Measurements from ENCODE around the gene KRT8.
"Not testable (repeated sequence)": the region's sequence is repeated elsewhere in the genome, so short reads cannot be mapped to it uniquely, and the experiment has no call there.

The KRT8 gene

DNA sequence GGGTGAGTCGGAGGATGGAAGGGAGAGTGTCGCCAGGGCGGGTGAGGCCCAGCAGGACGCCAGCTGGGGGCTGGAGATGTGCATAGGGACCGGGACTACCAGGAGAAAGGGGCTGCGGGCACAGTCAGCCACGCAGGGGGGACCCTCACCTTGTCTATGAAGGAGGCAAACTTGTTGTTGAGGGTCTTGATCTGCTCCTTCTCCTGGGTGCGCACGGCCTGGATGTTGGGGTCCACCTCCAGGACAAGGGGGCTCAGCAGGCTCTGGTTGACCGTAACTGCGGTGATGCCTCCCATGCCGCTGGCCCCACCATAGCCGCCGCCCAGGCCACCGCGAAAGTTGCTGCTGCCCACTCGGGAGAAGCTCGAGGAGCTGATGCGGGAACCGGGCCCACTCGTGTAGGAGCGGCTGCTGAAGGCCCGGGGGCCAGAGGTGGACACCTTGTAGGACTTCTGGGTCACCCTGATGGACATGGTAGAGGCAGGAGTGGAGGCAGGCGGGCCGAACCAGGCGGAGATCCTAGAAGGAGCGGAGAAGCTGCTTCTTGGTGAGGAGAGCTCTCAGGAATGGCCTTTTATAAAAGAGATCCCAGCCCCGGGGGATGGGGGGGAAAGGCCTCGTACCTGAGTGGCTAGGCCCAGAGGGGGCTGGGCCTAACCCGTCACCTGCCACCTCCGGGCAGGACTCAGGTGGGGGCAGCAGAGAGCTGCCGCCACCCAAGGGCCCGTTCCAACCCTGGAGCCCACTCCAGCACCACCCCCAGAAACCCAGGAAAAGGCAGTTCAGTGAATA, at the start of gene KRT8:
KRT8 (minus strand) TSS at position 568 of the 792 bp plus-strand sequence; CDS start at position 473, 95 bp downstream.
- DNase-seq: not testable (repeated sequence)

DNA sequence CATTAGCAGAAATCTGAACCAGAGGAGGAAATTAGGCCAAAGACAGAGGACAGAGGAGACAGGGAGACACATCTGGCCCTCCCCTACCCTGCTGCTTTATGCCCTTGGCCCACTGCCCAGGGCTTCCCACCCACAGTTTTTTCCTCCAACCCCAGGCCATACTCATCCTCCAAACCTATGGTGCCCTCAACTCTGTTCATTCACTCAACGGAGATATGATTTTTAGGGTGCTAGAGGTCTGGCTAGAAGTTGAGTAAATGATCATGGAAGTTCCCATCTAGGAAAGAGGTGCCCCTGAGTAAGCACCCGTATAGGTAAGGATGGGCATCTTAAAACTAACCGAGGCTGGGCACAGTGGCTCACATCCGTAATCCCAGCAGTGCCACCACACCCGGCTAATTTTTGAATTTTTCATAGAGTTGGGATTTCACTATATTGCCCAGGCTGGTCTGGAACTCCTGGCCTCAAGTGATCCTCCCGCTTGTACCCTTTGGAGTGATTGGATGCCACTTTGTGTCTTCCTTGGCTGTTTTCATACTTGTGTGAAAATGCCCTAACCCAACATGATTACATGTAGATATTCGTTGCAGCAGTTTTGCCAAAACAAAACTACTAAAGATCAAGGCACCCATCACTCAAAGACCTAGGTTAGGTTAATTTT, 48.4 kb upstream of the KRT8 start:
- DNase-seq: no peak

DNA sequence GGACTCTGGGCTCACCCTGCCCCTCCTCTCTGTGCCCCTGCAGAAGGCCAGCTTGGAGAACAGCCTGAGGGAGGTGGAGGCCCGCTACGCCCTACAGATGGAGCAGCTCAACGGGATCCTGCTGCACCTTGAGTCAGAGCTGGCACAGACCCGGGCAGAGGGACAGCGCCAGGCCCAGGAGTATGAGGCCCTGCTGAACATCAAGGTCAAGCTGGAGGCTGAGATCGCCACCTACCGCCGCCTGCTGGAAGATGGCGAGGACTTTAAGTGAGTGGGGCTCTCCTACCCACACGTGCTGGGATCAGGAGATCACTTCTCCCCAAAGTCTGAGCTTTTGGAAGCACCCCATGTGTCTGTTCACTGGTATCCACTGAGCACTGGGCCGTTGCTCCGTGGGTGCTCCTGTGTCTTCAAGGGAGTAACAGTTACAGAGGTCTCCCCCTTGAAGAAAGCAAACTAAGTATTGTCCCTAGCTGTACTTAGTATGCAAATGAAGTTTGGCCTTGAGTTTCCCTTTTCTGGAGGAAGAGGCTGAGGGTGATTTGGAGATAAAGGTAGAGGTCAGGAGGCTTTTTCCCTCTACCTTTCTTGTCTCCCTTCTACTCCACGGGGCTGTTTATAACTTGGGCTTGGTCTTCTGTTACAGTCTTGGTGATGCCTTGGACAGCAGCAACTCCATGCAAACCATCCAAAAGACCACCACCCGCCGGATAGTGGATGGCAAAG, 47.4 kb upstream of the KRT8 start:
- DNase-seq: no peak

GRCh38 chr12:52951640-52952039, 46.8 kb upstream of the KRT8 start:
- no peak for DNase-seq

GRCh38 chr12:52951126-52951525, 46.2 kb upstream of the KRT8 start:
- no peak for DNase-seq

- no peak for DNase-seq
These were observed 45.7 kb upstream of the KRT8 start for GRCh38 chr12:52950553-52950952.

- DNase-seq: no peak
These were observed 44.8 kb upstream of the KRT8 start for GRCh38 chr12:52949413-52950331.

DNA sequence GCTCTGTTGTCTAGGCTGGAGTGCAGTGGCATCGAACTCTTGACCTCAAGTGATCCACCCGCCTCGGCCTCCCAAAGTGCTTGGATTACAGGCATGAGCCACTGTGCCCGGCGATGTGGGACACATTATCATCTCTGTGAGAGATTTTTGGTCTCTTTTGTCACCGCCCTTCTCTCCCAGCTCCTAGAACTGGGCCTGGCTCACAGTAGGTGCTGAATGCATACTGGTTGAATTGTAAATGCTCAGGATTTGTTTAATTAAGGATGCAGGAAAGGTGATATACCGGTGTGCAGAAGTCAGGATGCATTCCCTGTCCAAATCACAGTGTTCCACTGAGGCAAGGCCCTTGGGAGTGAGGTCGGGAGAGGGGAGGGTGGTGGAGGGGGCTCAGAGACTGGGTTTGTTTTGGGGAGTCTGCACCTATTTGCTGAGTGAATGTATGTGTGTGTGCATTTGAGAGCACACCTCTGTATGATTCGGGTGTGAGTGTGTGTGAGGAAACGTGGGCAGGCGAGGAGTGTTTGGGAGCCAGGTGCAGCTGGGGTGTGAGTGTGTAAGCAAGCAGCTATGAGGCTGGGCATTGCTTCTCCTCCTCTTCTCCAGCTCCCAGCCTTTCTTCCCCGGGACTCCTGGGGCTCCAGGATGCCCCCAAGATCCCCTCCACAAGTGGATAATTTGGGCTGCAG, 43.0 kb upstream of the KRT8 start:
- DNase-seq: no peak

DNA sequence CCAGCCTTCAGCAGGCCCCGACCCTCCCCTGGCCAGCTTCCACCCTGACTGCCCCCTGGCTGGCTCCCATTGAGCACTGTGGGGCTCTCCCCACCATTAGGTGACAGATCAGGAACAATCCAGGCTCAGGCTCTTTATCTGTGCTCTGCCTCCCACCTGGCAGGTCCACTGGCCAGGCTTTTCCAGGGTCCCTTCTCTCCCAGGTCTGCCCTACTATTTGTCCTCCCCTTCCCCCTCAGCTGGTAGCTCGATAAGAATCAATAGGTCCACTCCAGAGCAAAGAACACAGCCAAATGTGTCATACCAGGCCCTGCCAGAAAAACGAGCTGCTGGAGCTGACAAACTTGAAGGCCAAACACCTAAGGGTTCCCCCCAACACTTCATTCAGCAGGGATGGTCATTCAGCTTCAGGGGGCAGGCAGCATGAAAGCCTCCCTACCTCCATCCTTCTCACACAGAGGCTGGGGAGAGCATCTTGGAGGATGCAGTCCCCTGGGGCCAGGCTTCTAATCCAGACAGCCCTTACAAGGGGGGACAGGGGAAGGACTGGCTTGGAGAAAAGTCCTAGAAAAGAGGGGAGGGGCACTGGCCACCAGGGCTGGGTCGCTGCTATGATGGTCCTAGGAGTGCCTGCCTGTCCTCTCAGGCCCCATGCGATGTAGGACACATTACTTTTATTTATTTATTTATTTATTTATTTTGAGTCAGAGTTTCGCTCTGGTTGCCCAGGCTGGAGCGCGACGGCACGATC, 42.1 kb upstream of the KRT8 start:
- DNase-seq: no peak

GRCh38 chr12:52946334-52946733, 41.5 kb upstream of the KRT8 start:
- DNase-seq: no peak

DNA sequence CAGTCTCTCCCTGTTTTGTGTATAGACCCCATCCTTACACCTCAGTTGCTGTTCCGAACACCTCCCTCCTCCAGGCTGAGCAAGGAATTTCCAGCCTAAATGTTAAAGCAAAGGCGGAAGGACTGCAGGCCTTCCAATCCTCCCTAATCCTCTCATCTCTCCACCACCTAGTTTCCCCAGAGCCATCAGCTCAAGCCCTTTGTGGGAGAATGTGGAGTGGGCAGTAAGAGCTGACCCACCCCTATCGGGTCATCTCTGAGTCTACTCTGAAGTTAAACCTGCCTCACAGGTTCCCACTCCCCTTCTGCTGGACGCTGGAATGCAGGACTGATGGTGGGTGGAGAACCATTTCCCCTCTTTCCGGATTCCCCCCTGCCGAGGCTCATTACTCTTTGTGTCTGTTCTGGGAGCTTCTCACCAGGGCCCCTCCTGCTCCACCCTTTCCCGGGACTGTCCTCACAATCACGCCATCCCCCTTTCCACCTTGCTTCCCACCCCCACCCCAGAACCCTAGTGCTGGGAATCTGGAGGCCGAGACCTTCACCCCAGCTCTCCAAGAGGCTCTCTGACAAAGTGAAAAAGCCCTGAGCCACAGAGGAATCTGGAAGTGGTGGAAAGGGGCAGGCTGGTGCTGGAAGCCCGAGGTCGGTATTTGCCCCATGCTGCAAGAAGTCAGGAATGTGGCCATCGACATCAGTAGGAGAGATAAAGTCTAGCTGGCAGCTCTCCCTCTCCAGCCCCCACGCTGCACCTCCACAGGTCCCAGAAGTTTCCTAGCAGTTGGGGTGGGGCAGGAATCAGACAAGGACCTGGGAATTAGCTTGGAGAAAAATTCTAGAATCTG, 40.7 kb upstream of the KRT8 start:
- DNase-seq: no peak

DNA sequence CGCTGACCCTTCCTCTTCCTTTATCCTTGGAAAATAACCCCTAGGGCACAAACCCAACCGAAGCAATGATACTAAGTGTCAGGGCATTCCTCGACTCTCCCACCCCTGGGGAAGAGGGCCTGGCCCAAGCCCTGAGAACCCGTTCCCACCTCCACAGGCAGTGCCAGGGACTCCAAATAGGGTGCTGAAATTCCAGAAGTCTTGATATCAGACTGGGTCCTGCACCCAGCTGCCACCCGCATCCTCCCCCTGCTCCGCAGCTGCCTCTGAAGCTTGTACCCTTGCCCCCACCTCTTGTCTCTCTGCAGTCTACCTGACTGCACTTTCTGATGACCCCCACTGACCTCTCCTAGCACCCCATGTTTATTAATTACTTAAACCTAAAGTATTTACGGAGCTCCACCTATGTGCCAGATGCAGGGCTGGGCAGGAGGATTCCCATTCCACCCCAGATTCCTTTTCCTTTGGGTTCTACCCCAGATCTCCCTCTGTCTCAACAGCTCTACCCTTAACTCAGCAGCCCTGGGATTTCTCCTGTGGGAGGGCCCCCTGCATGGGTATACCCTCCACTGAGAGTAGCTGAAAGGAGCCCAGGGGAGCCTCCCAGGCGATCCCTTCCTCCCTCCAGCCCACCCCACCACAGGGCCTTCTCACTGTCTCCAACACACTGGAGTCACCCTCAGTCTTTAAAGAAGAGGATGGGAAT, 40.0 kb upstream of the KRT8 start:
- no peak for DNase-seq

DNA sequence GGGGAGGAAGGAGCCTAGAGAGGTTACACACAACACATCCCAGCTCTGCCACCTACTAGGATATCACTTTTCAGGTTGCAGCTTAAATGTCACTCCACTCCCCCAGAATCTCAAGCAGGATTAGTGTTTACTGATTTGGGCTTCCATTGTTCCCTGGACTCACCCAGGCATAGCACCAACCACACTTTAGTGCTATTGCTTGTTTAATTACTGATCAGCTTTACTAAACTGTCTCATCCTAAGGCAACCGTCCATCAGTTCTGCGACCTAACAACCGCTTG, 38.0 kb upstream of the KRT8 start:
- no peak for DNase-seq

- no peak for DNase-seq
These were observed 37.4 kb upstream of the KRT8 start for GRCh38 chr12:52942066-52942900.

DNA sequence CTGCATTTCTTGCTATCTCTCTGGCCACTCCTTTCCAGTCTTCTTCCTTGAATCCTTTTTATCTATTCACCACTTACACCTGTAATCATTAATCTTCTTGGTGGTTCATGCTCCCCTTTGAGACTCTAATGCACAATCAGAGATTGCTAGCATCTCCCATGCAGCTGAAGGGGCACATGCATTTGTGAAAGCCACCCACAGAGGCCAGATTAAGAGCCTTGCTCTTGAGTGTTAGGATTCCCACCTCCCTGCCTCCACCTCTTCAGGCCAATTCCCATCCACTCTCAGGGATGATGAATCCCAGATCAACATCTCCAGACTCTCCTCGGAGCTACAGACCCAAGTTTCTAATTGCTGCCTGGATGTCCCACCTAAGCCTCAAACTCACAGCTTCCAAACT, 24.7 kb upstream of the KRT8 start:
- no peak for DNase-seq

- DNase-seq: no peak
These were observed 23.1 kb upstream of the KRT8 start for GRCh38 chr12:52927964-52928363.

DNA sequence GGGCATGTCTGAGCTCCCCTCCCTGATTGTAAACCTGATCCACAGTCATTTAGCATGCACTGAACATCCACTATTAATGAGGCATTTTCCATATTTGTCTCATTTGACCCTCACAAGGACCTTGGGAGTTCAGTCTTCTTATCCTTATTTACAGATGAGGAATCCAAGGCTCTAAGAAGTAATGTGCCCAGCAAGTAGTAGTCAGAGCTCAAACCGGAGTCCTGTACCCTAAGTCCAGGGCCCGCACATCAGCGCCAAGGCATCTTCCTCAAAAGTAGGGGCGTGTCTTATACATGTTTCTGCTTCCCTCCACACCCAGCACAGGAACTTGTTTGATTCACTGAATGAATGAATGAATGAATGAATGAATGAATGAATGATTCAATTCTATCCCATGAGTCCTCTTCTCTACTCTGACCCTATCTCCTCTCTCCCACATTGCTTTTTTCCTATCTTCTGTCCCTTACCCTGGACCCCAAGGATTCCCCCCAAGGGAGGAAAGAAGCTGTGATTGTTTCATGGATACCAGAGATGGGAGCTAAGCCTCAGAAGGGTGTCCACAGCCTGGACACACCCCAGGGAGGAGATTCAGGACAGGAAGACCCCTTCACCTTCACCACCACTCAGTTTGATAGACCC, 21.8 kb upstream of the KRT8 start:
- DNase-seq: no peak

All from nucleus accumbens (tissue), 56 donors.